ENCODE measurements around the gene KCTD15.
"Not testable (repeated sequence)": the region's sequence is repeated elsewhere in the genome, so short reads cannot be mapped to it uniquely, and the experiment has no call there.

DNA sequence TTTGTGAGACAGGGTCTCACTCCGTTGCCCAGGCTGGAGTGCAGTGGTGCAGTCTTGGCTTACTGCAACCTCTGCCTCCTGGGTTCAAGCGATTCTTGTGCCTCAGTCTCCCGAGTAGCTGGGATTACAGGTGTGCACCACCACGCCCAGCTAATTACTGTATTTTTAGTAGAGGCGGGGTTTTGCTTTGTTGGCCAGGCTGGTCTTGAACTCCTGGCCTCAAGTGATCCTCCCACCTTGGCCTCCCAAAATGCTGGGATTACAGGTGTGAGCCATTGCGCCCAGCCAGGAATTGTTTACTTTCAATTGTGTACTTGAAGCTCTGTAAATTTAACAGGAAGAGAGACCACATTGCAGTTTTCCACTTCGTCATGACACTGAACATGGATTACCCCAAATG is 22.4 kb downstream of the KCTD15 start:
- not testable (repeated sequence) for TF ChIP-seq POLR2A (IDR thresholded peaks at IDR 0.05; ENCODE audit: low read depth, low read length); TAF1 (IDR thresholded peaks at IDR 0.05; ENCODE audit: borderline replicate concordance, low read depth, low read length)

Measured in GM12892 (cell line).